ENCODE measurements around the gene PRR35.

The PRR35 gene

DNA sequence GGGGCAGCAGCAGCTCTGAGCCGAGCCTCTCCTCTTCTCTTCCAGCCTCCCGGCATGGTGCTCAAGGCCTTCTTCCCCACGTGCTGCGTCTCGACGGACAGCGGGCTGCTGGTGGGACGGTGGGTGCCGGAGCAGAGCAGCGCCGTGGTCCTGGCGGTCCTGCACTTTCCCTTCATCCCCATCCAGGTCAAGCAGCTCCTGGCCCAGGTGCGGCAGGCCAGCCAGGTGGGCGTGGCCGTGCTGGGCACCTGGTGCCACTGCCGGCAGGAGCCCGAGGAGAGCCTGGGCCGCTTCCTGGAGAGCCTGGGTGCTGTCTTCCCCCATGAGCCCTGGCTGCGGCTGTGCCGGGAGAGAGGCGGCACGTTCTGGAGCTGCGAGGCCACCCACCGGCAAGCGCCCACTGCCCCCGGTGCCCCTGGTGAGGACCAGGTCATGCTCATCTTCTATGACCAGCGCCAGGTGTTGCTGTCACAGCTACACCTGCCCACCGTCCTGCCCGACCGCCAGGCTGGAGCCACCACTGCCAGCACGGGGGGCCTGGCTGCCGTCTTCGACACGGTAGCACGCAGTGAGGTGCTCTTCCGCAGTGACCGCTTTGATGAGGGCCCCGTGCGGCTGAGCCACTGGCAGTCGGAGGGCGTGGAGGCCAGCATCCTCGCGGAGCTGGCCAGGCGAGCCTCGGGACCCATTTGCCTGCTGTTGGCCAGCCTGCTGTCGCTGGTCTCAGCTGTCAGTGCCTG is 14.0 kb downstream of the PRR35 start:
- Histone ChIP-seq H3F3A (ENCODE audit: control insufficient read depth, insufficient read depth) (no peaks in the 10 kb centered on the region), H3K27ac (ENCODE audit: low read depth, low read length) (no peak overlapping the region), H3K9me3 (ENCODE audit: control insufficient read depth, insufficient read depth, low read length) (no peaks in the 10 kb centered on the region), H3K4me2 (ENCODE audit: low read length) (no peak overlapping the region), H4K20me1 (ENCODE audit: control insufficient read depth, insufficient read depth, low read depth, low read length) (no peaks in the 10 kb centered on the region), H3K36me3 (ENCODE audit: control insufficient read depth, low read length) (peaks cover 3% of the 10 kb centered on the region; the same call in 1 of the 2 replicates), H3K27me3 (ENCODE audit: control insufficient read depth, low read length) (no peaks in the 10 kb centered on the region), H3K9me2 (replicated peaks; ENCODE audit: control insufficient read depth, low read length) (no peaks in the 10 kb centered on the region), H3K4me1 (ENCODE audit: control insufficient read depth, low read length) (peaks cover 12% of the 10 kb centered on the region), H3K4me3 (ENCODE audit: low read length) (no peak overlapping the region), H3K79me2 (ENCODE audit: control insufficient read depth, low read length) (peaks cover 19% of the 10 kb centered on the region)
- no peak for TF ChIP-seq CTCF (IDR thresholded peaks at IDR 0.05; ENCODE audit: low read depth, low read length, poor library complexity, severe bottlenecking)
- no peak for TF ChIP-seq EZH2phosphoT487 (IDR thresholded peaks at IDR 0.05; ENCODE audit: borderline replicate concordance, low read length)

DNA sequence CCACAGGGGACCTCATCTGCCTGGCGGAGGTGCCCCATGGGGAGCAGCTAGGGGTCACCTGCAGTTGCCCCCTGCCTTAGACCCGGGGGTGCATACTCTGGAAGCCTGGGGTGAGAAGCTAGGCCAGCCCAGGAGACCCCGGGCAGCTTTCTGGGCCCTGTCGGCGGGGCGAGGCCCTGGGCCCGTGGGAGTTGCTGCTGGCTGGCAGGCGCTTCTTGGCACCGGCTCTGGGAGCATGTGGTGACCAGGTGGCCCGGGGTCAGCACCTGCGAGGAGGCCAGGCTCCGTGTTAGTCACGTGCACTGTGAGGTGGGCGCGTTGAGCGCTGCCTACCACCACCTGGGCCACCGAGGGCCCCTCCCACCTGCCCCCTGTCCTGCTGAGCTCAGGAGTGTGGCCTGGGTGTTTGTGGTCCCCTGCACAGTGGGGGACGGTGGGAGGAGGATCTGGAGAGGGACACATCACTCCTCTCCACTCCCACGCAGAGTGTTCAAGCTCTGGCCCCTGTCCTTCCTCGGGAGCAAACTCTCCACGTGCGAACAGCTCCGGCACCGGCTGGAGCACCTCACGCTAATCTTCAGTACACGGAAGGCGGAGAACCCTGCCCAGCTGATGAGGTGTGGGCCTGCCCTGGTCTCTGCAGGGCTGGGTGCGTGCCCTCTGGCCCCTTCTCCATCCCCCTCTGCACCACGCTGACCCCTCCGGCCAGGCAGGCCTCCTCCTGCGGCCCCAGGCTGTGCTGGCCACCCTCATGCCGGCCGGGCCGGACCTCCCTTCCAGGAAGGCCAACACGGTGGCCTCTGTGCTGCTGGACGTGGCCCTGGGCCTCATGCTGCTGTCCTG is 15.4 kb downstream of the PRR35 start:
- peaks cover 9% of the 10 kb centered on the region for H3K4me1 ChIP-seq (ENCODE audit: control insufficient read depth, low read length)
- TF ChIP-seq CTCF (IDR thresholded peaks at IDR 0.05; ENCODE audit: low read depth, low read length, poor library complexity, severe bottlenecking) = no peak
- no peak for TF ChIP-seq EZH2phosphoT487 (IDR thresholded peaks at IDR 0.05; ENCODE audit: borderline replicate concordance, low read length)
- H3K36me3 ChIP-seq (ENCODE audit: control insufficient read depth, low read length) = peaks cover 3% of the 10 kb centered on the region; the same call in 1 of the 2 replicates
- H3K9me3 ChIP-seq (ENCODE audit: control insufficient read depth, insufficient read depth, low read length) = no peaks in the 10 kb centered on the region
- H3K27ac ChIP-seq (ENCODE audit: low read depth, low read length) = no peak overlapping the region
- no peaks in the 10 kb centered on the region for H3F3A ChIP-seq (ENCODE audit: control insufficient read depth, insufficient read depth)
- H3K4me3 ChIP-seq (ENCODE audit: low read length) = no peak overlapping the region
- H3K9me2 ChIP-seq (replicated peaks; ENCODE audit: control insufficient read depth, low read length) = no peaks in the 10 kb centered on the region
- no peaks in the 10 kb centered on the region for H3K27me3 ChIP-seq (ENCODE audit: control insufficient read depth, low read length)
- no peak overlapping the region for H3K4me2 ChIP-seq (ENCODE audit: low read length)
- peaks cover 12% of the 10 kb centered on the region for H3K79me2 ChIP-seq (ENCODE audit: control insufficient read depth, low read length)
- H4K20me1 ChIP-seq (ENCODE audit: control insufficient read depth, insufficient read depth, low read depth, low read length) = no peaks in the 10 kb centered on the region

- Histone ChIP-seq H4K20me1 (ENCODE audit: control insufficient read depth, insufficient read depth, low read depth, low read length) (no peaks in the 10 kb centered on the region), H3K9me2 (replicated peaks; ENCODE audit: control insufficient read depth, low read length) (no peaks in the 10 kb centered on the region), H3K27me3 (ENCODE audit: control insufficient read depth, low read length) (no peaks in the 10 kb centered on the region), H3K4me3 (ENCODE audit: low read length) (no peak overlapping the region), H3F3A (ENCODE audit: control insufficient read depth, insufficient read depth) (no peaks in the 10 kb centered on the region), H3K9me3 (ENCODE audit: control insufficient read depth, insufficient read depth, low read length) (no peaks in the 10 kb centered on the region), H3K79me2 (ENCODE audit: control insufficient read depth, low read length) (peaks cover 5% of the 10 kb centered on the region), H3K4me2 (ENCODE audit: low read length) (no peak overlapping the region), H3K36me3 (ENCODE audit: control insufficient read depth, low read length) (peaks cover 3% of the 10 kb centered on the region; the same call in 1 of the 2 replicates), H3K27ac (ENCODE audit: low read depth, low read length) (no peak overlapping the region), H3K4me1 (ENCODE audit: control insufficient read depth, low read length) (peaks cover 3% of the 10 kb centered on the region; the same call in 1 of the 2 replicates)
- TF ChIP-seq EZH2phosphoT487 (IDR thresholded peaks at IDR 0.05; ENCODE audit: borderline replicate concordance, low read length) = no peak
- no peak for TF ChIP-seq CTCF (IDR thresholded peaks at IDR 0.05; ENCODE audit: low read depth, low read length, poor library complexity, severe bottlenecking)
Observed at GRCh38 chr16:576197-576822, 16.1 kb downstream of the PRR35 start.

All from DOHH2 (cell line).